ENCODE measurements around the gene BEST4. TPM values are rescaled to one million over a fixed set of nuclear protein-coding genes. Genes with fewer than 3 reads are reported as not detected.

Gene BEST4
- total RNA-seq, 1 experiment from 2014 or later: 0.40 TPM

DNA sequence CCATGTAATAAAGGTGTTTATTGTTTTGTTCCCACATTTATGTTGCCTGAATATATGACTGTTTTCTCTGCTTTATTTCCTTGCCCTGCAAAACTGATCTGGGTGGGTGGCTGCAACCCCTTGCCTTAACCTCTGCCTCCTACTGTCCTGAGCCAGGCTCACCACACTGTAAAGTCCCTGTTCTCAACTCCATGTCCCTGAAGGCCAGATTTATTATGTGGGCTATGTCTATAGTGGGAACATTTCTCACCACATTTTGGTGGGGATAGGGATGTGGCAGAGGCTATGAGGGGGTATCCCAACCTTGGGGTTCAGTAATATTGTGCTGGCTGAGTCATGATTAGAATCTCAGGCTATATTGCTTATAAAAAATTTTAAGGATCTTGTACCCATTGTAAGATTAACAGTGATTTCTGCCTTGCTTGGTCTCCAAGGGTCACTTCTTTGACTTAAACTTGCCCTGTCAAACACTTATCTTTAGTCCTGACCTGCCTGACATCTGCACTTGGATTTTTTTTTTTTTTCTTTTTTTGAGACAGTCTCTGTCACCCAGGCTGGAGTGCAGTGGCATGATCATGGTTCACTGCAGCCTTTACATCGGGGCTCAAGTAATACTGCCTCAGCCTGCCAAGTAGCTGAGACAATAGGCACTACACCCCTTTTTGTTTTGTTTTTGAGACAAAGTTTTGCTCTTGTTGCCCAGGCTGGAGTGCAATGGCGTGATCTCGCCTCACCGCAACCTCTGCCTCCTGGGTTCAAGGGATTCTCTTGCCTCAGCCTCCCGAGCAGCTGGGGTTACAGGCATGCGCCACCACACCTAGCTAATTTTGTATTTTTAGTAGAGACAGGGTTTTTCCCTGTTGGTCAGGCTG, 9.0 kb downstream of the BEST4 start:
- DNase-seq: no peak
- Mint-ChIP-seq H3K27me3 (ENCODE audit: unreplicated experiment) (no peaks in the 10 kb centered on the region), H3K4me3 (ENCODE audit: low read depth, unreplicated experiment) (no peak overlapping the region), H3K4me1 (ENCODE audit: low read depth, unreplicated experiment) (peaks cover 19% of the 10 kb centered on the region), H3K9me3 (ENCODE audit: low read depth, unreplicated experiment) (no peaks in the 10 kb centered on the region), H3K27ac (ENCODE audit: unreplicated experiment) (no peak overlapping the region), H3K36me3 (ENCODE audit: insufficient read depth, unreplicated experiment) (peaks cover 89% of the 10 kb centered on the region)
- TF ChIP-seq, protein P1, sequence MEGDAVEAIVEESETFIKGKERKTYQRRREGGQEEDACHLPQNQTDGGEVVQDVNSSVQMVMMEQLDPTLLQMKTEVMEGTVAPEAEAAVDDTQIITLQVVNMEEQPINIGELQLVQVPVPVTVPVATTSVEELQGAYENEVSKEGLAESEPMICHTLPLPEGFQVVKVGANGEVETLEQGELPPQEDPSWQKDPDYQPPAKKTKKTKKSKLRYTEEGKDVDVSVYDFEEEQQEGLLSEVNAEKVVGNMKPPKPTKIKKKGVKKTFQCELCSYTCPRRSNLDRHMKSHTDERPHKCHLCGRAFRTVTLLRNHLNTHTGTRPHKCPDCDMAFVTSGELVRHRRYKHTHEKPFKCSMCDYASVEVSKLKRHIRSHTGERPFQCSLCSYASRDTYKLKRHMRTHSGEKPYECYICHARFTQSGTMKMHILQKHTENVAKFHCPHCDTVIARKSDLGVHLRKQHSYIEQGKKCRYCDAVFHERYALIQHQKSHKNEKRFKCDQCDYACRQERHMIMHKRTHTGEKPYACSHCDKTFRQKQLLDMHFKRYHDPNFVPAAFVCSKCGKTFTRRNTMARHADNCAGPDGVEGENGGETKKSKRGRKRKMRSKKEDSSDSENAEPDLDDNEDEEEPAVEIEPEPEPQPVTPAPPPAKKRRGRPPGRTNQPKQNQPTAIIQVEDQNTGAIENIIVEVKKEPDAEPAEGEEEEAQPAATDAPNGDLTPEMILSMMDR (IDR thresholded peaks at IDR 0.05; ENCODE audit: unreplicated experiment): no peak
- CTCF ChIA-PET: no interaction called here
- no TSS peak for BruUV-seq (replicated peaks)
- intact Hi-C loops (cut with micrococcal nuclease; ENCODE audit: unreplicated experiment): no loop called here

DNA sequence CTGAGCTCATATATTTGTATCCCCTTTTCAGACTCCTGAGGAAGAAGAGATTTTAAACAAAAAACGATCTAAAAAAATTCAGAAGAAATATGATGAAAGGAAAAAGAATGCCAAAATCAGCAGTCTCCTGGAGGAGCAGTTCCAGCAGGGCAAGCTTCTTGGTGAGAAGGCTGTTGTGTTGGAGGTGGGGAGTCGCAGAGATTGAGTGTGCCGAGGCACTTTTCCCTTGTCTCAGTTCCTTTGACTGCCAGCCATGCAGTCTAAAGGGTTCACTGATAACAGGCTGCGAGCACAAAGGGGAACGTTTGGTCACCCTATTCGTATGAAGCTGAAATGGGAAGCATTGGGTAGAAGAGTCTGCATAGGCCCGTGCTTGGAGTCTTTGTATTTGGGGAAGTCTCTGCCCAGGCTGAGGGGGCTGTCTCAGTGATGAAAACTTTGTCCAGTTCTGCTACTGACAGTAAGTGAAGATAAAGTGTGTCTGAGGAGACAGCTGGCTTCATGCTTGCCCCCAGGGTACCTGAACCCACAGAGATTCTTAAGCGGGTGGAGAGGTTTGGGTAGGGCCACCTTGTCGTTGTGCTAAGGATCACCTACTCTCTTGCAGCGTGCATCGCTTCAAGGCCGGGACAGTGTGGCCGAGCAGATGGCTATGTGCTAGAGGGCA, 9.9 kb downstream of the BEST4 start:
- H3K27me3 Mint-ChIP-seq (ENCODE audit: unreplicated experiment): no peaks in the 10 kb centered on the region
- CTCF ChIA-PET: no interaction called here
- TF ChIP-seq, protein P1 (IDR thresholded peaks at IDR 0.05; ENCODE audit: unreplicated experiment): no peak
- intact Hi-C loops (cut with micrococcal nuclease; ENCODE audit: unreplicated experiment): no loop called here
- peaks cover 82% of the 10 kb centered on the region for H3K36me3 Mint-ChIP-seq (ENCODE audit: insufficient read depth, unreplicated experiment)
- no peaks in the 10 kb centered on the region for H3K9me3 Mint-ChIP-seq (ENCODE audit: low read depth, unreplicated experiment)
- no TSS peak for BruUV-seq (replicated peaks)
- H3K4me1 Mint-ChIP-seq (ENCODE audit: low read depth, unreplicated experiment): peaks cover 19% of the 10 kb centered on the region
- H3K27ac Mint-ChIP-seq (ENCODE audit: unreplicated experiment): peak overlapping the region; percentile 76
- peak overlapping the region; percentile 97 for H3K4me3 Mint-ChIP-seq (ENCODE audit: low read depth, unreplicated experiment)
- no peak for DNase-seq

DNA sequence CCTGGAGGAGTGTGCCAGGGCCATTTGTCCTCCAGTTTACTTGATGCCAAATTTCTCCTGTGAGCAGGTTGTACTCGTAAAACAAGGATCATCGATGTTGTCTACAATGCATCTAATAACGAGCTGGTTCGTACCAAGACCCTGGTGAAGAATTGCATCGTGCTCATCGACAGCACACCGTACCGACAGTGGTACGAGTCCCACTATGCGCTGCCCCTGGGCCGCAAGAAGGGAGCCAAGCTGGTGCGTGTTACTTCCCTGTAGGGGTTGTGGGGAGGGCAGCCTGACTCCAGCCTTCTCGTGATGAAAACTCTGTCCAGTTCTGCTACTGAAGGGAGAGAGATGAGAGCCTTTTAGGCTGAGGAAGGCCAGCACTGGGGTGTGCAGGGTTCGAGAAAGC, 10.4 kb downstream of the BEST4 start:
- H3K9me3 Mint-ChIP-seq (ENCODE audit: low read depth, unreplicated experiment): no peaks in the 10 kb centered on the region
- no TSS peak for BruUV-seq (replicated peaks)
- no peaks in the 10 kb centered on the region for H3K27me3 Mint-ChIP-seq (ENCODE audit: unreplicated experiment)
- intact Hi-C loops (cut with micrococcal nuclease; ENCODE audit: unreplicated experiment): no loop called here
- peak overlapping the region; percentile 97 for H3K4me3 Mint-ChIP-seq (ENCODE audit: low read depth, unreplicated experiment)
- CTCF ChIA-PET: no interaction called here
- H3K4me1 Mint-ChIP-seq (ENCODE audit: low read depth, unreplicated experiment): peaks cover 19% of the 10 kb centered on the region
- peak overlapping the region; percentile 76 for H3K27ac Mint-ChIP-seq (ENCODE audit: unreplicated experiment)
- TF ChIP-seq, protein P1 (IDR thresholded peaks at IDR 0.05; ENCODE audit: unreplicated experiment): no peak
- DNase-seq: no peak
- H3K36me3 Mint-ChIP-seq (ENCODE audit: insufficient read depth, unreplicated experiment): peaks cover 77% of the 10 kb centered on the region

DNA sequence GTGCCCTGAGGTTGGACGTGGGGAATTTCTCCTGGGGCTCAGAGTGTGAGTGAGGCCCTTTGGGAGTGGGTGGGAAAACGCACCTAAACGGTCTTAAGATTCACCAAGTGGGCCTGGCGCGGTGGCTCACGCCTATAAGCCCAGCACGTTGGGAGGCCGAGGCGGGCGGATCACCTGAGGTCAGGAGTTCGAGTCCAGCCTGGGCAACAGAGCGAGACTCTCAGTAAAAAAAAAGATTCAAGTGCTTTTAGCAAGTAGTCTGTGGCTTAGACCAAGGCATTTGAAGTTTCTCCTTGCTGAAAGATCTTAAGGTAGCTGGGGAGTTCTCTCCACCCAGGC, 11.3 kb downstream of the BEST4 start:
- no TSS peak for BruUV-seq (replicated peaks)
- H3K27ac Mint-ChIP-seq (ENCODE audit: unreplicated experiment): peak overlapping the region; percentile 90
- H3K27me3 Mint-ChIP-seq (ENCODE audit: unreplicated experiment): no peaks in the 10 kb centered on the region
- H3K4me1 Mint-ChIP-seq (ENCODE audit: low read depth, unreplicated experiment): peaks cover 19% of the 10 kb centered on the region
- no peaks in the 10 kb centered on the region for H3K9me3 Mint-ChIP-seq (ENCODE audit: low read depth, unreplicated experiment)
- TF ChIP-seq, protein P1 (IDR thresholded peaks at IDR 0.05; ENCODE audit: unreplicated experiment): no peak
- H3K36me3 Mint-ChIP-seq (ENCODE audit: insufficient read depth, unreplicated experiment): peaks cover 70% of the 10 kb centered on the region
- CTCF ChIA-PET: interaction anchor here (1.0 kb wide), 1 partner anchor 46 kb away, joined by 3 read pairs; the partner anchor contains the start of gene RNU5D-1
- intact Hi-C loops (cut with micrococcal nuclease; ENCODE audit: unreplicated experiment): no loop called here
- DNase-seq: no peak
- H3K4me3 Mint-ChIP-seq (ENCODE audit: low read depth, unreplicated experiment): peak overlapping the region; percentile 97

All from Calu3 (cell line).